HG03460 (cell line): ENCODE results near the gene RRAD.
"Not testable (repeated sequence)": the region's sequence is repeated elsewhere in the genome, so short reads cannot be mapped to it uniquely, and the experiment has no call there.

Experiments used
- ATAC-seq: cut with Tn5 transposase; IDR thresholded peaks from one replicate; pipeline ENCODE4 v1.9.1; 2021; ENCODE audit not compliant: unreplicated experiment

Gene RRAD, protein sequence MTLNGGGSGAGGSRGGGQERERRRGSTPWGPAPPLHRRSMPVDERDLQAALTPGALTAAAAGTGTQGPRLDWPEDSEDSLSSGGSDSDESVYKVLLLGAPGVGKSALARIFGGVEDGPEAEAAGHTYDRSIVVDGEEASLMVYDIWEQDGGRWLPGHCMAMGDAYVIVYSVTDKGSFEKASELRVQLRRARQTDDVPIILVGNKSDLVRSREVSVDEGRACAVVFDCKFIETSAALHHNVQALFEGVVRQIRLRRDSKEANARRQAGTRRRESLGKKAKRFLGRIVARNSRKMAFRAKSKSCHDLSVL

DNA sequence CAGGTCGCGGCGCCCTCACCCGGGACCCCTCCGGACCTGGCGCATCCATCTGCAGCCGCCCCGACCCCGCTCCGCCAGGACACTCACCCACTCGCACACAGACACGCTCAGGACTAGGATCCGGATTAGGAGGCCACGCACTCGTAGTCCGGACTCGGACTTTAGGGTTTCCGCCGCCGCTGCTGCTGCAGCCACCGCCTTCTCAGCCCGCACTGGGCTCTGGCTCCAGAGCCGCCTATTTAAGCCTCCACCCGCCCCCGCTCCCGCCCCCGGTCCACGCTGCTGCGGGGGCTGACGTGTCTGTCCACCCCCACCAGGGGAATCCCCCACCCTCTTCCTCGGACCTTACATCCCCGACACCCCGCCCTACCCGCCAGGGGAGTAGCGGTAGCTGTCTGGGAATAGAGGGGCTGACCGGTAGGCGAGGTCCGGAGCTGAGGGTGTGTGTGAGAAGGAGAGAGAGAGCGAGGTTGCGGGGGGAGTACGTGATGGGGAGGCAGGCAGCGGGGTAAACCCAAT lies at the start of gene RRAD:
RRAD (minus strand) TSS at position 214 of the 519 bp plus-strand sequence. CDS start 356 bp downstream, outside the sequence.
- ATAC-seq = no peak

GRCh38 chr16:66974932-66975246 lies 49.6 kb upstream of the RRAD start:
- not testable (repeated sequence) for ATAC-seq

DNA sequence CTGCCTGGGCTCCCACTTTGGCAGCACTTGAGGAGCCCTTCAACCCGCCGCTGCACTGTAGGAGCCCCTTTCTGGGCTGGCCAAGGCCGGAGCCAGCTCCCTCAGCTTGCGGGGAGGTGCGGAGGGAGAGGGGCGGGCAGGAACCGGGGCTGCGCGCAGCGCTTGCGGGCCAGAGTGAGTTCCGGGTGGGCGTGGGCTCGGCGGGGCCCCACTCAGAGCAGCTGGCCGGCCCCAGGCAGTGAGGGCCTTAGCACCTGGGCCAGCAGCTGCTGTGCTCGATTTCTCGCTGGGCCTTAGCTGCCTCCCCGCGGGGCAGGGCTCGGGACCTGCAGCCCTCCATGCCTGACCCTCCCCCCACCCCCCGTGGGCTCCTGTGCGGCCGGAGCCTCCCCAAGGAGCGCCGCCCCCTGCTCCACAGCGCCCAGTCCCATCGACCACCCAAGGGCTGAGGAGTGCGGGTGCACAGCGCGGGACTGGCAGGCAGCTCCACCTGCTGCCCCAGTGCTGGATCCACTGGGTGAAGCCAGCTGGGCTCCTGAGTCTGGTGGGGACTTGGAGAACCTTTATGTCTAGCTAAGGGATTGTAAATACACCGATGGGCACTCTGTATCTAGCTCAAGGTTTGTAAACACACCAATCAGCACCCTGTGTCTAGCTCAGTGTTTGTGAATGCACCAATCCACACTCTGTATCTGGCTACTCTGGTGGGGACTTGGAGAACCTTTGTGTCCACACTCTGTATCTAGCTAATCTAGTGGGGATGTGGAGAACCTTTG lies 49.0 kb upstream of the RRAD start:
- ATAC-seq = not testable (repeated sequence)

DNA sequence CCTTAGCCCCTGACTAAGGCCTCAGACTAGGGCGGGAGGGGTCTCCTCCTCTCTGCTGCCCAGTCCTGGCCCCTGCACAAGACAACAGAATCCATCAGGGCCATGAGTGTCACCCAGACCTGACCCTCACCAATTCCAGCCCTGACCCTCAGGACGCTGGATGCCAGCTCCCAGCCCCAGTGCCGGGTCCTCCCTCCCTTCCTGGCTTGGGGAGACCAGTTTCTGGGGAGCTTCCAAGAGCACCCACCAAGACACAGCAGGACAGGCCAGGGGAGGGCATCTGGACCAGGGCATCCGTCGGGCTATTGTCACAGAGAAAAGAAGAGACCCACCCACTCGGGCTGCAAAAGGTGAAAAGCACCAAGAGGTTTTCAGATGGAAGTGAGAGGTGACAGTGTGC lies 48.4 kb upstream of the RRAD start:
- no peak for ATAC-seq

DNA sequence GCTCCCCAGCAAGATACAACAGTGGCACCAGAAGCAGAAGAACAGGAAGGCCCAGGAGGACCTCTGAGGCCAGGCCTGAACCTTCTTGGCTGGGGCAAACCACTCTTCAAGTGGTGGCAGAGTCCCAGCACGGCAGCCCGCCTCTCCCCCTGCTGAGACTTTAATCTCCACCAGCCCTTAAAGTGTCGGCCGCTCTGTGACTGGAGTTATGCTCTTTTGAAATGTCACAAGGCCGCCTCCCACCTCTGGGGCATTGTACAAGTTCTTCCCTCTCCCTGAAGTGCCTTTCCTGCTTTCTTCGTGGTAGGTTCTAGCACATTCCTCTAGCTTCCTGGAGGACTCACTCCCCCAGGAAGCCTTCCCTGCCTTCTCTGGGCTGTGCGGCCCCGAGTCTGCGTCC lies 47.6 kb upstream of the RRAD start:
- ATAC-seq = no peak

DNA sequence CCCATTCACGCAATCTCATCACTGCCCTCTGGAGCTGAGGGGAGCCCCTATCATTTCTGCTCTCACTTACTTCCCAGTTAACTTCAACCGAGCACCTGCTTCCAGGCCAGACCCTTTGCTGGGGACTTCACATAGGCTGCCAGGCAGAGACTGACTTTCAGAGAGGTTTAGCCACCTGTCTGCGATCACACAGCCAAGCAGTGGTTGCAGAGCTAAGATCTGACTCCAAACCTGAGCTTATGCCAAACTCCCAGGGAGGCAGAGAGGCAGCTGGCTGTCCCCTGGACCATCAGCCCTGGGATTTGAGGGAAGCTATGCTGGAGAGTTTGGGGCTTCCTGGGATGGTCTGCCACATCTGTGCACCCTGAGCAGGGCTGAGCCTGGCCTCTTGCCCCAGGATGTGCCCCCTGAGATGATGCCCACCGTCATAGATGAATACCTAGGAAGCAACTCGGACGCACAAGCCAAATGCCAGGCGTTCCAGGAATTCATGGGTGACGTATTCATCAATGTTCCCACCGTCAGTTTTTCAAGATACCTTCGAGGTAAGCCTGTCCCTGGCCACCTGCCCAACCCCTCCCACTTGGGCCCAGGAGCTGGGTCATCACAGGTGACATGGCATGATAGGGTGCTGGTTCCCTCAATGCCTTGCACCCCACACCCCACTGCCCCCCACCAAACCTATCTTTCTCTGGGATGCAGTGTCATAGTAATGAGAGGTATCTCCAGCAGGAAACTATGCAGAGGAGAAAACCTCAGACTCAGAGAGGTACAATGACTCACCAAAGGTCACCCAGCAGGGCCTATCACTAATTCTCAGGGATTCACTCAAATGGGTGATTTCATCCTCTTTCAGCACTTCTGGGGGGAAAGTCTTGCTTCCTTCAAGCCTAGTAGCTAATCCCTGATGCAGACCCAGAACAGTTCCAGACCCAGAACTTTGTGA lies 45.7 kb upstream of the RRAD start:
- ATAC-seq = no peak

DNA sequence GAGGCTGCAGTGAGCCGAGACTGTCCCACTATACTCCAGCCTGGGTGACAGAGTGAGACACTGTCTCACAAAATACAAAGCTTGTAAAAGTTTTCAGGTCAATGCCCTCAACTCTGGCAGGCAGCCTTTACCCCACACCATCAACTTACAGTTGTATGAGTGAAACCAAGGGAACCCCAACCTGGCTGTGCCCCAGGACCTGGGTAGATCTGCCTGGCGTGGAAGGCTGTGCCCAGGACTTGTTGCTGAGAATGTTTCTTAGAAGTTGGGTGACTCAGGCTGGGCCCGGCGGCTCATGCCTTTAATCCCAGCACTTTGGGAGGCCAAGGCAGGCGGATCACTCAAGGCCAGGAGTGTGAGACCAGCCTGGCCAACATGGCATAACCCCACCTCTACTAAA lies 43.5 kb upstream of the RRAD start:
- ATAC-seq = no peak

- no peak for ATAC-seq
Measured at GRCh38 chr16:66964049-66964448, 38.7 kb upstream of the RRAD start.

DNA sequence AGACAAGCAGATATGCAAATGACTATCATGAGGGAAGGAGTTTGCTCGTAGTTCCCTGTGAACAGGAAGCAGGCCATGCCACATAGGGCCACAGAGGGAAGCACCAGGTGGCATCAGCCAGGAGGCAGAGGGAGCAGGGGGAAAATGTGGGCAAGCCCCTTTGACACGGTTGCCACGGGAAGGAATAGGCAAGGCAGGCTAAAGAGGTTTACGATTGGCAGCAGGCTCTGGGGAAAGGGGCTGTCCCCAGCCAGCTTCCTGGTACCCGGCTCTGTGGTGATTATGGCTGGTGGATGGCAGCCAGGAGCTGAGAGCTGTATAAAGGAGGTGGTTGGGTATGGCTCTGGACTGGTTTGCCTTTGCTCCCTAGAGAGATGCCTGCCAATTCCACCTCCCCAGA lies 36.6 kb upstream of the RRAD start:
- ATAC-seq = no peak

DNA sequence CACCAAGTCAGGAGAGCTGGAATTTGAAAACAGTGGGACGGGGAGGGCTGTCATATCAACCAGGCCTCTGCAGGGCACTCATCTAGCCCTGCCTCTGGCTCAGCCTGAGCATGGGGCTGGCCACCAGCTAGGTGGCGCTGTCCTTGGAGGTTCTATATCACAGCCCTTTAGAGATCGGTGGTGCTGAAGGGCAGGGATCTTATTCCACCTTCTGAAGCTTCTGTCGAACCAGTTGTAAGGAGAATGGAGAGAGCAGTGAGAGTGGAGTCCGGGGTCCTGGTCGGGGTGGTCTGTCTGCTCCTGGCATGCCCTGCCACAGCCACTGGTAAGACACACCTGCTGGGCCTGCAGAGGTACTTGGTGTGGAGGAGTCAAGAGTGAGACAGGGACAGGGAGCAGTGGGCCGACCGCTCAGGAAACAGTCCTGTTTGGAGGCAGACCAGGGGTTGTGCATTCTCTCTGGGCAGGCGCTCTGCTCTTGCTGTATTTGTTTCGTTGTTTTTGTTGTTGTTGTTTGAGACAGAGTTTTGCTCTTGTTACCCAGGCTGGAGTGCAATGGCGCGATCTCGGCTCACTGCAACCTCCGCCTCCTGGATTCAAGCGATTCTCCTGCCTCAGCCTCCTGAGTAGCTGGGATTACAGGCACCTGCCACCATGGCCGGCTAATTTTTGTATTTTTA lies 35.9 kb upstream of the RRAD start, which contains the start of gene CES3:
CES3 (plus strand) TSS at position 202 of the 680 bp plus-strand sequence; CDS start at position 244, 42 bp downstream.
- ATAC-seq = peak; percentile 69

DNA sequence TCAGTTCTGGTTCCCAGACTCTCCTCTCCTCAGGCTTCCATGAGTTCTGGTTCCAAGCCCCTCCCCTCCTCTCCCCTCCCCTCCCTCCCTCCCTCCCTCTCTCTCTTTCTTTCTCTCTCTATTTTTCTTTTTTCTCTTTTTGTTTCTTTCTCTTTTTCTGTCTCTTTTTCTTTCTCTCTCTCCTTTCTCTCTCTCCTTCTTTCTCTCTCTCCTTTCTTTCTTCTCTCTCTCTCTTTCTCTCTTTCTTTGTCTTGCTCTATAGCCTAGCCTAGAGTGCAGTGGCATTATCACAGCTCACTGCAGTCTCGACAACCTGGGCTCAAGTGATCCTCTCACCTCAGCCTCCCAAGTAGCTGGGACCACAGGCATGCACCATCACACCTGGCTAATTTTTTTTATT lies 34.9 kb upstream of the RRAD start:
- no peak for ATAC-seq

DNA sequence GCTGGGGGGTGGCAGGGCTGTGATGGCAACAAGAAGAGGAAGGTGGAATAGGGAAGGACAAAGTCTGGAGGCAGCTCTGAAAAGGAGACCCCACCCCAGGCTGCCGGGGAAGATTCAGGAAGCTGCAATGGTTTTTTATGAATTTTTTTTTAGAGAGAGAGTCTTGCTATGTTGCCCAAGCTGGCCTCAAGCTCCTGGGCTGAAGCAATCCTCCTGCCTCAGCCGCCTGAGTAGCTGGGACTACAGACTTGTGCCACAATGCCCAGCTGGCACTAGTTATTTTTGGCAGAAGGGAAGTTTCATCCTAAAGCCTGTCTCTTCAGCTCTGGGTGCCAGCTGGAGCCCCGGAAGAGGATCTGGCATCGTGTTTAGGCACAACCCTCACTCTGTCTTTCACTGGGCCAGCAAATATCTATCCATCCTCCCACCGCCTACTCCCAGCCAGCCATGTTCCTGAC lies 34.4 kb upstream of the RRAD start:
- no peak for ATAC-seq

DNA sequence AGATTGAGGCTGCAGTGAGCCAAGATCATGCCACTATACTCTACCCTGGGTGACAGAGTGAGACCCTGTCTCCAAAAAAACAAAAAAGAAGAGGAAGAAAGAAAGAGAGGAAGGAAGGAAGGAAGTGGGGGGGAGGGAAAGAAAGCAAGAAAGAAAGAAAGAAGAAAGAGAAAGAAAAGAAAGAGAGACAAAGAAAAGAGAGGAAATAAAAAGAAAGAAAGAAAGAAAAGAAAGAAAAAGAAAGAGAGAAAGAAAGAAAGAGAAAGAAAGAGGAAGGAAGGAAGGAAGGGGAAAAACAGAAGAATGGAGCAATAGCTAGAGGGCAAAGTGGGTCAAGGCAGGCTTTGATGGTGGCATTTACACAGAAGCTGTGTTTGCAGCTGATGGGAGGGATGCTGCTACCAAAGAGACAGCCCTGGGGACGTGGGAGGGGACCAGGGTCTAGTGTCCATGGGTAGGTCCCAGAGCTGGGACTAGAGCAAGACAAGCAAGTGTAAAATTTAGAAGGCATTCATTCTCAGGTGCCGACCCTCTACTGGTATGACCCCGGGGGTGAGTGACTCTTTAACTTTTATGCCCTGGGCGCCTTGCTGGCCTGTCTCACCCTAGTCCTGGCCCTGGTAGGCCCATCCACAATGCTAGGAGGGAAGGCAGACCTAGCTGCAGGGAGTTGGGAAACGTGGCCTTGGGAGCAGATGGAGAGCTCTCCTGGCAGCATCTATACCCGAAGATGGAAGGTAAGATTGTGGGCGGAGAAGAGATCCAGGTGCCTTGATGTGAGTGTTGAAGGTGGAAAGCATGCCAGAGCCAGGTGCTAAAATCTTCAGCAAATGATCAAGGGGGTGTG lies 33.7 kb upstream of the RRAD start:
- no peak for ATAC-seq

- ATAC-seq = not testable (repeated sequence)
Measured at GRCh38 chr16:66956154-66956457, 30.8 kb upstream of the RRAD start.

GRCh38 chr16:66955363-66956153 lies 30.2 kb upstream of the RRAD start:
- ATAC-seq = not testable (repeated sequence)

- ATAC-seq = peak; percentile 48
Measured at GRCh38 chr16:66954097-66954659, 28.8 kb upstream of the RRAD start.

GRCh38 chr16:66953462-66954096 lies 28.2 kb upstream of the RRAD start:
- ATAC-seq = no peak
